C4-2B (cell line): ENCODE measurements around the gene HOXA10.

ENCODE experiments used
- CTCF ChIP-seq: fragments of 450-650 bp; conservative IDR thresholded peaks from 2 replicates; pipeline ENCODE4 v1.5.1; 2017; ENCODE audit warnings: mild to moderate bottlenecking
- ZFX ChIP-seq: fragments of 450-650 bp; IDR thresholded peaks from 2 replicates; pipeline ENCODE4 v1.6.1; 2017

GRCh38 chr7:27133409-27134231 lies 40.5 kb downstream of the HOXA10 start:
- TF ChIP-seq CTCF (no peak), ZFX (no peak)
